Vagina (tissue), 2 donors: ENCODE data around the gene MARK1. TPM values are rescaled to one million over a fixed set of nuclear protein-coding genes. Genes with fewer than 3 reads are reported as not detected.

ENCODE experiments used
- DNase-seq, 2 donors: peaks; one replicate each; pipeline ENCODE4 v3.0.0-alpha.2; 2017; ENCODE audit errors: extremely low spot score in 2 of 2
- H3K27ac ChIP-seq: fragments of 200-600 bp; sonication (generic); one replicate; pipeline ENCODE4 v1.5.1; 2019
- H3K27me3 ChIP-seq: fragments of 200-600 bp; sonication (generic); one replicate; pipeline ENCODE4 v1.5.1; 2019
- H3K36me3 ChIP-seq, 2 donors: fragments of 200-600 bp; sonication (generic); one replicate each; pipeline ENCODE4 v1.5.1; 2017 to 2019
- H3K4me1 ChIP-seq: fragments of 200-600 bp; sonication (generic); one replicate; pipeline ENCODE4 v1.5.1; 2019
- H3K4me3 ChIP-seq, 2 donors: fragments of 200-600 bp; sonication (generic); 1 replicate in 1 of 2; 2 replicates in 1 of 2; pipeline ENCODE4 v1.5.1; 2016 to 2019
- H3K9me3 ChIP-seq: fragments of 200-600 bp; sonication (generic); one replicate; pipeline ENCODE4 v1.5.1; 2019
- CTCF ChIP-seq, 3 experiments: fragments of 450-650 bp in 2 of 3; fragments of 200-600 bp in 1 of 3; sonication (generic) in 1 of 3; IDR thresholded peaks; one replicate each; pipeline ENCODE4 v1.5.1; 2017 to 2019; ENCODE audit warnings: antibody characterized with exemption in 3 of 3, mild to moderate bottlenecking in 2 of 3, moderate library complexity in 2 of 3
- POLR2A ChIP-seq, 2 donors: fragments of 450-650 bp; IDR thresholded peaks; one replicate each; pipeline ENCODE4 v1.6.1; 2017; ENCODE audit warnings: antibody characterized with exemption in 2 of 2, mild to moderate bottlenecking in 2 of 2, moderate library complexity in 2 of 2
- POLR2AphosphoS5 ChIP-seq, 2 donors: sonication (generic); formaldehyde crosslinking; IDR thresholded peaks; one replicate each; pipeline ENCODE4 v1.9.0; 2017; ENCODE audit warnings: antibody characterized with exemption in 2 of 2, mild to moderate bottlenecking in 2 of 2, low read depth in 1 of 2; ENCODE audit not compliant: insufficient read depth in 1 of 2
- intact Hi-C: fragments of 100-400 bp; cut with DNase I; formaldehyde crosslinking; loops from one replicate; pipeline ENCODE4 v1.15.1; 2023
- total RNA-seq: library from RNA; depleted of rRNA; stranded (reverse); fragments of >200 nt; gene quantifications from one replicate; pipeline ENCODE4 v1.2.3, GENCODE V29; 2016

MARK1 gene
- total RNA-seq, 1 donor from 2014 or later, result 13.0 TPM

GRCh38 chr1:220575718-220576497 is 48.0 kb downstream of the MARK1 start:
- TF ChIP-seq POLR2A (IDR thresholded peaks at IDR 0.05) (no peak), CTCF (IDR thresholded peaks at IDR 0.05) (no peak), POLR2AphosphoS5 (IDR thresholded peaks at IDR 0.05; ENCODE audit: insufficient read depth in 1 of 2, low read depth in 1 of 2) (no peak)
- Histone ChIP-seq H3K27me3 (no peaks in the 10 kb centered on the region), H3K36me3 (peaks cover 0 to 7% of the 10 kb centered on the region in 2 donors), H3K27ac (no peak overlapping the region), H3K4me1 (no peaks in the 10 kb centered on the region), H3K4me3 (no peak overlapping the region), H3K9me3 (peaks cover 13% of the 10 kb centered on the region)
- no peak for DNase-seq
- intact Hi-C loops, result no loop called here

- H3K4me3 ChIP-seq, result no peak overlapping the region
- H3K27me3 ChIP-seq, result no peaks in the 10 kb centered on the region
- no peak for TF ChIP-seq CTCF (IDR thresholded peaks at IDR 0.05)
- TF ChIP-seq POLR2A (IDR thresholded peaks at IDR 0.05), result no peak
- TF ChIP-seq POLR2AphosphoS5 (IDR thresholded peaks at IDR 0.05; ENCODE audit: insufficient read depth in 1 of 2, low read depth in 1 of 2), result no peak
- H3K9me3 ChIP-seq, result peaks cover 13% of the 10 kb centered on the region
- H3K27ac ChIP-seq, result no peak overlapping the region
- no peak for DNase-seq
- peaks cover 0 to 7% of the 10 kb centered on the region in 2 donors for H3K36me3 ChIP-seq
- no peaks in the 10 kb centered on the region for H3K4me1 ChIP-seq
- intact Hi-C loops, result no loop called here
These were observed 50.0 kb downstream of the MARK1 start for GRCh38 chr1:220577926-220578325.

GRCh38 chr1:220579317-220579716 is 51.4 kb downstream of the MARK1 start:
- intact Hi-C loops, result no loop called here
- H3K9me3 ChIP-seq, result peaks cover 2% of the 10 kb centered on the region
- no peaks in the 10 kb centered on the region for H3K27me3 ChIP-seq
- H3K4me1 ChIP-seq, result no peaks in the 10 kb centered on the region
- peaks cover 0 to 7% of the 10 kb centered on the region in 2 donors for H3K36me3 ChIP-seq
- no peak overlapping the region for H3K27ac ChIP-seq
- TF ChIP-seq POLR2A (IDR thresholded peaks at IDR 0.05) (no peak), POLR2AphosphoS5 (IDR thresholded peaks at IDR 0.05; ENCODE audit: insufficient read depth in 1 of 2, low read depth in 1 of 2) (peak in 1 of 2 donors; percentile 67)
- H3K4me3 ChIP-seq, result no peak overlapping the region
- no peak for DNase-seq

GRCh38 chr1:220592714-220593113 is 64.8 kb downstream of the MARK1 start:
- no peak for TF ChIP-seq CTCF (IDR thresholded peaks at IDR 0.05)
- Histone ChIP-seq H3K27me3 (no peaks in the 10 kb centered on the region), H3K4me1 (no peaks in the 10 kb centered on the region), H3K36me3 (peaks cover 0 to 17% of the 10 kb centered on the region in 2 donors), H3K27ac (no peak overlapping the region), H3K9me3 (no peaks in the 10 kb centered on the region), H3K4me3 (no peak overlapping the region)
- intact Hi-C loops, result no loop called here
- DNase-seq, result no peak

- no peaks in the 10 kb centered on the region for H3K9me3 ChIP-seq
- TF ChIP-seq CTCF (IDR thresholded peaks at IDR 0.05), result no peak
- TF ChIP-seq POLR2AphosphoS5 (IDR thresholded peaks at IDR 0.05; ENCODE audit: insufficient read depth in 1 of 2, low read depth in 1 of 2), result no peak
- no peak for TF ChIP-seq POLR2A (IDR thresholded peaks at IDR 0.05)
- H3K27me3 ChIP-seq, result no peaks in the 10 kb centered on the region
- H3K36me3 ChIP-seq, result peaks cover 0 to 9% of the 10 kb centered on the region in 2 donors
- H3K4me3 ChIP-seq, result no peak overlapping the region
- no peak overlapping the region for H3K27ac ChIP-seq
- DNase-seq, result no peak
- intact Hi-C loops, result no loop called here
- no peaks in the 10 kb centered on the region for H3K4me1 ChIP-seq
These were observed 66.4 kb downstream of the MARK1 start for GRCh38 chr1:220594356-220594755.
